CD4-positive, alpha-beta T cell treated with Interleukin-2 at 100 ng/mL for 4 hours (primary cell): ENCODE results near the gene PEAK1.
A peak's percentile ranks its signal among the peaks of the same experiment; 100 is the strongest.

ENCODE experiments used
- DNase-seq: peaks from one replicate; pipeline ENCODE4 v3.0.0-alpha.2; 2020; ENCODE audit warnings: low spot score

PEAK1 gene

GRCh38 chr15:77087213-77087612 lies 332.7 kb downstream of the PEAK1 start:
- DNase-seq: no peak

DNA sequence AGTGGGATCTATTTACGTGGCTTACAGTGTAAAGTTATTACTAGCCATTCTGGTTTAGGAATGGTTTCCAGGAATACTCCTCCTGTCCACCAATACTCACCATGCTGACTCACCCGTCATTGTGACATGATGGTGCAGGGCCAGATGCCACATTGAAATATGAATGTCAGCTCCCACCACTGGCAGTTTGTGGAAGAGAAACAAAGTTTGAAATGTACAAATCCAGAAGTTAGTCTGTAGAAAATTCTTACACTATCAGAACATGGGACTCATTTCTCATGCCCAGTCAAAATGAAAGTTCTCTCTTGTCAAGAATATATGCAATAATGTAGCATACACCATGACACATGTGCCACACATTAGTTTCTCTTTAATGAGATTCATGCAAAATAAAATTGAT lies 334.6 kb downstream of the PEAK1 start:
- DNase-seq: no peak

DNA sequence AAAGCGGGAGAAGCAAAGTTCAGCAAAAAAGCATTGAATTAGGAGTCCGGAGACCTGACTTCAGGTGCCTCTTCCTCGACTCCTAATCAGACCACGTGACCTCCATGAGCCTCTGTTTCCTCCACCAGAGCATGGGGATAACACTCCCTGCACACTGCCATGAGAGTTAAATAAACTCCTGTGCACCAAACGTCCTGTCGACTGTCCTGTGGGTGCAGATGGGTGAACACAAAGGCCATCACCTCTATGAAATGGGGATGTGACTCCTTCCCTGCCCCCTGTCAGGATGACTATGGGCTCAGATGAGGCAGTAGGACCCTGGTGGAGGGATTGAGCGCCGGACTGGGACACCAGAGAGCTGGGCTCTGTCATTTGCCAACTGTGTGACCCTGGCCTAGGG lies 335.5 kb downstream of the PEAK1 start:
- no peak for DNase-seq

- peak; percentile 57 for DNase-seq
Measured at GRCh38 chr15:77083381-77084160, 336.3 kb downstream of the PEAK1 start.

DNA sequence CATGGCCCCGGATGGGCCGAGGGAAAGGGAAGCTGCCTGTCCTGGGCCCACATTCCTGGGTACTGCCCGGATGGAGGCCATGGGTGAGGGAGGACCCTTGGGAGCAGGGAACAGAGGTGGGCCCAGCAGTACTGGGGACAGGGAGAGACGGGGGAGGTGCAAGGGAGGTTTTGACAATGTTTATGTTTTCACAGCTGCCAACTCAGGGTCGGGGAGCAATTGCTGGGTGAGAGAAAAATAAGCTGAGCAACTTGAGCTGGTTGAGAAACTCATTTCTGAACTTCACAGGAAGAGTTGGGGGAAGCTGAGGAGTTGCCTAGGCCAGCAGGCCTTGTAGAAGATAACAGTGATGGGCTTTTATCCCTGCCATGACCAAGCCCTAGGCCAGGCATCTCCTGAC lies 337.9 kb downstream of the PEAK1 start:
- no peak for DNase-seq

- no peak for DNase-seq
Measured at GRCh38 chr15:77076323-77076915, 343.5 kb downstream of the PEAK1 start.

GRCh38 chr15:77075528-77075927 lies 344.4 kb downstream of the PEAK1 start:
- no peak for DNase-seq

DNA sequence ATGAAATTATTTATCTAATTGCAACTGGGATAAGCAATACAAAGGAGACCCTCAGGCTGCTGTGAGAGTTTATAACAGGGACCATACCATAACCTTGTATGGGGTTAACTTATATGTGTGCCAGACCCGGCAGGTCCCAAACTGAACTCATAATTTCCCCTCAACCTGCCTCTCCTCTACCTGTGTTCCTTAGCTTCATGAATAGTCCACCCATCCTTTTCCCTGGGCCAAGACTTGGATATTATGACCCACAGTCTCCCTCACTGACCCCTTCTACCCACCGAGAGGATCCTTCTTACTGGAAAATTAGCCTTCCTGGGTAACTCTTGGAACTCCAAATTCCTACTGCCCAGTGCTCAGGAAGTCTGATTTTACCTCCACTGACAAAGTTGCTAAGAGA lies 345.6 kb downstream of the PEAK1 start:
- DNase-seq: no peak

DNA sequence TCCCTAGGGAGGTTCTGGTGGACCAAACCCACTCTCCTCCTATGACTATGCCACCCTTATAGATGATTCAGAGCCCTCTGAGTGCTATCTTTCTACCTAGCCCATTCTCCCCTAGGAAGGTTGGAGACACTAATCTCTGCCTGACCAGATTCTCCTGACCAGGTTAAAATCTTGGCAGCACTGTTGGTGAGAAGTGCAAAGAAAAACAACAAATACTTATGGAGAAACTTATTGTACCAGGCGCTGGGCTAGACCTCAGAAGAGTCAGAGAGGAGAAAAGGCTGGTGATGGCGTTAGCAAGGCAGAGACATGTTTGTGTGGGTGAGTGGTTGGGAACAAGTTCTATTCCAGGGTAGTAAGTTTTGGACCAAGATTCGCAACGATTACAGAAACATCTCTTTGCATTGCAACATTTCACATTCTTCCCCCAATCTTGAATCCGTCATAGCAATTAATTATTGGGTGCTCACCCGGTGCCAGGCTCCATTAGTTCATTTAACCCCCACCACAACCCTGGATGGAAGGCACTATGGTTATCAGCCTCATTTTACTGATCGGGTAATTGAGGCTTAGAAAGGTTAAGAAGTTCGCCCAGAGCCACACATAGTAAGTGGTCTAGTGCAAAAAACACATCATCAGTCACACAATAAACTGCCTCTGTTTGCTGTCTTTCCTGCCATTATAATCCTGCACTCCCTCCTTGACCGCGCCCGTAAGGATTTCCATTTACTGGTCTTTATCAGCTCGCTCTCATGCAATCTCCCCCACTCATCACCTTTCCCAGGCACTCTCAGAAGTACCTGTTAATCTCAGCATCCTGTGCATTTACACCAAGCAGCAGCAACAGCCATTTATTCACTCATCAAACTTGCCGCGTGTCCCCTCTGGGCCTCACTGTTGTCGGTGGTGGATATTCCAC lies 348.3 kb downstream of the PEAK1 start:
- DNase-seq: no peak

DNA sequence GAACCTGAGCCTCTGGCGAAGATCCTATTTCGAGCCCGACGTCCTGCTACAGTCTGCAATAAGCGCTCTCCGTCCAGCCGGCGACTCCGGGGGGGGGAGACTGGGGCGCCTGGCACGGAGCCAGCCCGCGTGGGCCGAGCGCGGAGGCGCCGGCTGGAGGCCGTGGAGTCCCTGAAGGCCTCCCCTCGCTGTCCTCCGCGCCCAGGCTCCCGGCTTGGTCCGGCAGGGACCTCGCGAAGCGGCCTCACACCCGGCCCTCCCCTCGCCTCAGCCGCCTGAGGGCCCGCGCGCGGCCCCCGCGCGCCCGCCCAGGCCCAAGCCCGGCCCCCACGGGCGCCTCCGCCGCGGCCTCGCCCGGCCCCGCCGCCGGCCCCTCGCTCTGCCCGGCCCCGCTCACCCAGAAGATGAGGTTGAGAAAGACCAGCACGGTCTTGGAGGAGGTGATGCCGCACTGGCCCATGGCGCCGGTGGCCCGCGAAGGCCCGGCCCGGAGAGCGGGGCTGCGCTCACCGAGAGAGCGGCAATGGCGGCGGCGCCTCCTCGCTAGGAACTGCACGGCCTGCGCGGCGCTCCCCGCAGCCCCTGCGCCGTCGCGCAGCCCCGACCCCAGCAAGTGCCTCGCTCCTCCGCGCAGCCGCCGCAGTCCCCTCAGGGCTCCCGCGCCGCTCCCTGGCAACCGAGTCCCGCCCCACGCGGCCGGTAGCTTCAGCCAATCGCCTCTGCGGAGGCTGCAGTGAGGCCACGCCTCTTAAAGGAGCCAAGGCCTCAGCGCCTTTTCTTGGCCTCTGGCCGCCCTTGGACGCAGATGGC lies 349.2 kb downstream of the PEAK1 start, which contains the start of gene TSPAN3:
Gene TSPAN3, minus strand, starts transcription at position 615 of the 810 bp plus-strand sequence. Its CDS starts 155 bp downstream, at position 460.
- peak; percentile 93 for DNase-seq

DNA sequence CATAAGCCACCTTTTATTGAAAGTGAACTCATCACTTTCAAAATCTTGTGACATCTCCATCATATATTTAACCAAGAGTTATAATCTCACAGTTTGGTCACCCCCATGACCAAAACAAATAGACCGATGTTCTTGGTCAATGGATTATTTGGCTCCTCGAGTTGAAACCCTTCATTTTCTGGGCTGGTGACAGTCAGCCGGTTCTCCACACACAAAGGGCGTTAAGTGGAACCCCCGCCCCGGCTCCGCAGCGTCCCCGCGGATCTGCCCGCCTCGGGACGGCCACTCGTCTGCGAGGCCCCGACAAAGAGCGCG lies 349.8 kb downstream of the PEAK1 start:
- no peak for DNase-seq

GRCh38 chr15:77069521-77070121 lies 350.3 kb downstream of the PEAK1 start:
- DNase-seq: no peak

DNA sequence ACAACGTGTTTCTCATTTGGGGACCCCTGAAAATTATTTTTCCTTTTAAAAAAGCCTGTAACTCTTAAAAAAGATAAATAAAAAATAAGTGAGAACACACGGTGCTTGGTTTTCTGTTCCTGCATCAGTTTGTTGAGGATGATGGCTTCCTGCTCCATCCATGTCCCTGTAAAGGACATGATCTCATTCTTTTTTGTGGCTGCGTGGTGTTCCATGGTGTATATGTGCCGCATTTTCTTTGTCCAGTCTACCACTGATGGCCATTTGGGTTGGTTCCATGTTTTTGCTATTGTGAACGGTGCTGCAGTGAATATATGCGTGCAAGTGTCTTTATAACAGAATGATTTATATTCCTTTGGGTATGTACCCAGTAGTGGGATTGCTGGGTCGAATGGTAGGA lies 351.3 kb downstream of the PEAK1 start:
- DNase-seq: no peak

DNA sequence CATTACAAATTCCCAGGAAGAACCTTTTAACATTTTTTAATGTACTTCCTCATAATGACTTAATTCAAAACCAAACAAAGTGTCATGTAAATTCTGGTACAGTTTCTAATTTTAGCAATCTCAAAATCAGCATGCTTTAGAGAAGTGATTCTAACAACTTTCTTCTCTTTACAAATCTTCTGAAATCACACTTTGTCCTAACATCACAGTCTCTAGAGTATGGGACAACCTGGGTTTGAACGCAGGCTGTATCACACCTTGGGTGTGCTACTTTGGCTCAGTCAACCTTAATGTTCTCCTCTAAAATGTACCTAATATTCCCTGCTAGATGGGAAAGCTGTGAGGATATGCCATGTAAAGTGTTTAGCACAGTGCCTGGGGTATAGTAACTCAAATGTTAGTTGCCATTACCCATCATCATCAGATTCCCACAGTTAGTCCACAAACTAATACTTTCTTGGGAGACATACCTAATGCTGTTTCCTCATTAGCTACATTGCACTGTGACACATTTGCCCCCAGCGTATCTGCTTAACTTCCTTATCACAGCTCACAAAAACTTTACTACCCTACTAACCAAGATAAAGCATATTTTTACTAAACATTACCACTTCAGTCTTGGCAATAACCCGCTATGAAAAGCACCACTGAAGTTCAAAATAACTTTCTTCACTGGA lies 352.1 kb downstream of the PEAK1 start:
- no peak for DNase-seq

- DNase-seq: no peak
Measured at GRCh38 chr15:77066971-77067690, 352.8 kb downstream of the PEAK1 start.

- no peak for DNase-seq
Measured at GRCh38 chr15:77064539-77065308, 355.2 kb downstream of the PEAK1 start.

GRCh38 chr15:77064063-77064462 lies 355.8 kb downstream of the PEAK1 start:
- DNase-seq: no peak

DNA sequence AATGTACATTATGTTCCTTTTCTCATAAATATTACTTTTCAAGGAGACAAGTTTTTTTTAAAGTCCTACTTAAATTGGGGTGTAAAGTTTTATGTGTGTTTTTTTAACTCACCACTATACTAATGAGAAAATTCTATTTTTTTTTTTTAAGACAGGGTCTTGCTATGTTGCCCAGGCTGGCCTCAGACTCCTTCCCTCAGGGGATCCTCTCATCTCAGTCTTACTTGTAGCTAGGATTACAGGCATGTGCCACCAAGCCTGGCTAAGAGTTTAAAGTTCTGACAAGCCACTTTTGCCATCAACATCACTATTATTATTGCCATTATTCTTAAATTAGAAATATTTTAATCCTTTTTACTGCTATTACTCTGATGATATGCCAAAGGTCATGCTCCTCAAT lies 356.7 kb downstream of the PEAK1 start:
- DNase-seq: no peak

GRCh38 chr15:77060546-77060945 lies 359.4 kb downstream of the PEAK1 start:
- DNase-seq: no peak
